GM12878 (cell line): ENCODE measurements around the gene EEF2K. TPM values are rescaled to one million over a fixed set of nuclear protein-coding genes. Genes with fewer than 3 reads are reported as not detected.

ENCODE experiments used
- ATAC-seq: fragments of 200-7000 bp; cut with Tn5 transposase; 3 replicates; pipeline ENCODE4 v1.9.1; 2020; ENCODE audit warnings: mild to moderate bottlenecking, moderate library complexity
- BruUV-seq: library from RNA; stranded (reverse); fragments of 400-500 nt; replicated peaks from 2 replicates; lab custom pipeline; 2021; lab: Mats Ljungman, UMichigan
- CTCF ChIA-PET: fragments of 300-600 bp; sonication (Branson Sonifier 250); formaldehyde crosslinking; extraction: SDS; loops from one replicate; lab custom pipeline; 2021; ENCODE audit warnings: inconsistent platforms; lab: Yijun Ruan, JAX
- POLR2A ChIA-PET: fragments of 350-600 bp; formaldehyde crosslinking; extraction: SDS; loops from one replicate; lab custom pipeline; 2021; ENCODE audit warnings: inconsistent platforms; lab: Charles Lee
- RAD21 ChIA-PET: fragments of 300-600 bp; sonication (Branson Sonifier 250); formaldehyde crosslinking; loops from one replicate; lab custom pipeline; 2023; ENCODE audit warnings: antibody characterized with exemption; ENCODE audit not compliant: unreplicated experiment; lab: Charles Lee
- SMC1A ChIA-PET: fragments of 300-600 bp; sonication (Branson Sonifier 250); formaldehyde crosslinking; loops from one replicate; lab custom pipeline; 2023; ENCODE audit not compliant: unreplicated experiment, uncharacterized antibody; lab: Charles Lee
- DNase-seq: peaks from one replicate; pipeline ENCODE4 v3.0.0-alpha.2; 2011; ENCODE audit warnings: low read depth, low spot score
- FAIRE-seq: peaks from 3 replicates; lab custom pipeline; 2011; peaks lifted over from hg19 to GRCh38; lab: Jason Lieb, UNC
- H2AFZ ChIP-seq: 2 replicates; pipeline ENCODE4 v1.6.0; 2011; ENCODE audit warnings: low read depth, low read length, control low read depth; ENCODE audit not compliant: control insufficient read depth
- H3K27ac ChIP-seq: 2 replicates; pipeline ENCODE4 v1.5.1; 2011; ENCODE audit warnings: control low read depth; ENCODE audit not compliant: control insufficient read depth, insufficient read depth
- H3K27me3 ChIP-seq, 2 experiments: replicated peaks in 1 of 2; 2 replicates each; pipeline versions ENCODE4 v1.6.0 to v1.6.1; 2011; ENCODE audit warnings: low read length in 1 of 2; ENCODE audit not compliant: control insufficient read depth in 2 of 2, insufficient read depth in 2 of 2
- H3K36me3 ChIP-seq, 2 experiments: 2 replicates each; pipeline ENCODE4 v1.5.1; 2011; ENCODE audit warnings: low read length in 1 of 2; ENCODE audit not compliant: control insufficient read depth in 2 of 2, insufficient read depth in 2 of 2
- H3K4me1 ChIP-seq: 2 replicates; pipeline ENCODE4 v1.6.1; 2011; ENCODE audit warnings: mild to moderate bottlenecking, low read length, moderate library complexity, mixed read lengths; ENCODE audit not compliant: control insufficient read depth, insufficient read depth
- H3K4me2 ChIP-seq: 2 replicates; pipeline ENCODE4 v1.6.0; 2011; ENCODE audit warnings: control low read depth; ENCODE audit not compliant: control insufficient read depth, insufficient read depth
- H3K4me3 ChIP-seq: fragments of 200-600 bp; sonication (generic); 2 replicates; pipeline ENCODE4 v1.5.1; 2016
- H3K79me2 ChIP-seq: 2 replicates; pipeline ENCODE4 v1.6.0; 2011; ENCODE audit warnings: low read length; ENCODE audit not compliant: control insufficient read depth, insufficient read depth
- H3K9ac ChIP-seq: 2 replicates; pipeline ENCODE4 v1.8.0; 2011; ENCODE audit warnings: low read length, control low read depth, mixed read lengths; ENCODE audit not compliant: control insufficient read depth, insufficient read depth
- H3K9me3 ChIP-seq: replicated peaks from 3 replicates; pipeline ENCODE4 v1.5.1; 2011; ENCODE audit warnings: mild to moderate bottlenecking, low read length; ENCODE audit not compliant: control insufficient read depth, insufficient read depth
- H4K20me1 ChIP-seq: 2 replicates; pipeline ENCODE4 v1.6.0; 2011; ENCODE audit not compliant: control insufficient read depth, insufficient read depth
- FOXK2 ChIP-seq: fragments of 450-650 bp; IDR thresholded peaks from 2 replicates; pipeline ENCODE4 v1.6.1; 2017; ENCODE audit warnings: mild to moderate bottlenecking, moderate library complexity
- GABPA ChIP-seq: IDR thresholded peaks from 2 replicates; pipeline ENCODE4 v1.6.1; 2014; ENCODE audit warnings: antibody characterized with exemption, low read depth, mild to moderate bottlenecking, inconsistent platforms
- MYB ChIP-seq: fragments of 150-350 bp; IDR thresholded peaks from 2 replicates; pipeline ENCODE4 v1.6.1; 2014; ENCODE audit warnings: mild to moderate bottlenecking, low read depth, low read length, borderline replicate concordance
- POLR2A ChIP-seq: IDR thresholded peaks from 2 replicates; pipeline ENCODE4 v1.6.1; 2011; ENCODE audit warnings: low read depth, mild to moderate bottlenecking, low read length
- ZSCAN29 ChIP-seq: fragments of 450-650 bp; IDR thresholded peaks from 2 replicates; pipeline ENCODE4 v1.6.1; 2017; ENCODE audit warnings: mild to moderate bottlenecking, moderate library complexity
- WGBS: methylation state at CpG from one replicate; pipeline ENCODE4 v1.1.6; 2016; ENCODE audit warnings: low lambda C conversion rate; ENCODE audit not compliant: insufficient replicate concordance, insufficient coverage; ENCODE audit errors: missing lambda C conversion rate; 5-methylcytosine and 5-hydroxymethylcytosine counted together
- in situ Hi-C: fragments of 300-500 bp; cut with MboI; formaldehyde crosslinking; loops from 9 replicates; pipeline ENCODE4 v1.14.3; 2018; ENCODE audit warnings: mixed read lengths
- intact Hi-C: fragments of 100-400 bp; cut with micrococcal nuclease; formaldehyde crosslinking; loops from one replicate; pipeline ENCODE4 v1.14.2; 2022; ENCODE audit not compliant: unreplicated experiment
- polyA plus RNA-seq, 11 experiments: library from polyadenylated mRNA; depleted of rRNA in 4 of 11; unstranded in 6 of 11; stranded (reverse) in 5 of 11; fragments of >200 nt; fragmentation: Nextera tagmentation in 4 of 11; fragmentation: Illumina TruSeq in 1 of 11; extraction: Ambion mirVana in 4 of 11; extraction: Trizol in 1 of 11; gene quantifications; 1 replicate in 1 of 11; 2 replicates in 10 of 11; pipeline versions ENCODE4 v1.2.1 to v1.2.3, GENCODE V29; 2011 to 2016; ENCODE audit warnings: inconsistent platforms in 2 of 11, missing spikeins in 2 of 11, low read depth in 1 of 11
- total RNA-seq, 4 experiments: library from RNA; depleted of rRNA in 3 of 4; stranded (reverse); fragments of >200 nt in 3 of 4; fragmentation: Illumina TruSeq in 1 of 4; extraction: Trizol in 1 of 4; gene quantifications; 2 replicates each; pipeline versions ENCODE4 v1.2.1 to v1.2.3, GENCODE V29; 2013 to 2021
- TF ChIP-seq, protein P1 (sequence below): IDR thresholded peaks from 2 replicates; pipeline ENCODE4 v1.6.1; 2012; ENCODE audit warnings: improper control_type of control experiment, low read depth, low read length; ENCODE audit not compliant: insufficient replicate concordance

Gene EEF2K
- total and polyA plus RNA-seq, 10 of the 15 experiments (the other 5 are each of a cell fraction or from before 2014, with no cell fraction given): 2.0 to 29.6 (median 12.2) TPM

- in situ Hi-C loops: no loop called here
- no TSS peak for BruUV-seq
- H3K4me2 ChIP-seq: no peak overlapping the region
- no peak overlapping the region for H3K27ac ChIP-seq
- SMC1A ChIA-PET: no interaction called here
- DNase-seq: no peak
- no peak for ATAC-seq
- no peak for FAIRE-seq
- intact Hi-C loops: no loop called here
- peaks cover 34 to 39% of the 10 kb centered on the region in 2 experiments; a peak in 3 of 4 replicates for H3K36me3 ChIP-seq
- no peaks in the 10 kb centered on the region for H4K20me1 ChIP-seq
- POLR2A ChIA-PET: no interaction called here
- H3K27me3 ChIP-seq: no peaks in the 10 kb centered on the region
- RAD21 ChIA-PET: no interaction called here
- H3K4me1 ChIP-seq: no peaks in the 10 kb centered on the region
- CTCF ChIA-PET: no interaction called here
- H3K79me2 ChIP-seq: no peaks in the 10 kb centered on the region
- WGBS: 99% methylated on average over 13 of the region's 13 CpGs
- no peak for TF ChIP-seq GABPA
- TF ChIP-seq FOXK2: no peak
- TF ChIP-seq POLR2A: no peak
- TF ChIP-seq, protein P1, sequence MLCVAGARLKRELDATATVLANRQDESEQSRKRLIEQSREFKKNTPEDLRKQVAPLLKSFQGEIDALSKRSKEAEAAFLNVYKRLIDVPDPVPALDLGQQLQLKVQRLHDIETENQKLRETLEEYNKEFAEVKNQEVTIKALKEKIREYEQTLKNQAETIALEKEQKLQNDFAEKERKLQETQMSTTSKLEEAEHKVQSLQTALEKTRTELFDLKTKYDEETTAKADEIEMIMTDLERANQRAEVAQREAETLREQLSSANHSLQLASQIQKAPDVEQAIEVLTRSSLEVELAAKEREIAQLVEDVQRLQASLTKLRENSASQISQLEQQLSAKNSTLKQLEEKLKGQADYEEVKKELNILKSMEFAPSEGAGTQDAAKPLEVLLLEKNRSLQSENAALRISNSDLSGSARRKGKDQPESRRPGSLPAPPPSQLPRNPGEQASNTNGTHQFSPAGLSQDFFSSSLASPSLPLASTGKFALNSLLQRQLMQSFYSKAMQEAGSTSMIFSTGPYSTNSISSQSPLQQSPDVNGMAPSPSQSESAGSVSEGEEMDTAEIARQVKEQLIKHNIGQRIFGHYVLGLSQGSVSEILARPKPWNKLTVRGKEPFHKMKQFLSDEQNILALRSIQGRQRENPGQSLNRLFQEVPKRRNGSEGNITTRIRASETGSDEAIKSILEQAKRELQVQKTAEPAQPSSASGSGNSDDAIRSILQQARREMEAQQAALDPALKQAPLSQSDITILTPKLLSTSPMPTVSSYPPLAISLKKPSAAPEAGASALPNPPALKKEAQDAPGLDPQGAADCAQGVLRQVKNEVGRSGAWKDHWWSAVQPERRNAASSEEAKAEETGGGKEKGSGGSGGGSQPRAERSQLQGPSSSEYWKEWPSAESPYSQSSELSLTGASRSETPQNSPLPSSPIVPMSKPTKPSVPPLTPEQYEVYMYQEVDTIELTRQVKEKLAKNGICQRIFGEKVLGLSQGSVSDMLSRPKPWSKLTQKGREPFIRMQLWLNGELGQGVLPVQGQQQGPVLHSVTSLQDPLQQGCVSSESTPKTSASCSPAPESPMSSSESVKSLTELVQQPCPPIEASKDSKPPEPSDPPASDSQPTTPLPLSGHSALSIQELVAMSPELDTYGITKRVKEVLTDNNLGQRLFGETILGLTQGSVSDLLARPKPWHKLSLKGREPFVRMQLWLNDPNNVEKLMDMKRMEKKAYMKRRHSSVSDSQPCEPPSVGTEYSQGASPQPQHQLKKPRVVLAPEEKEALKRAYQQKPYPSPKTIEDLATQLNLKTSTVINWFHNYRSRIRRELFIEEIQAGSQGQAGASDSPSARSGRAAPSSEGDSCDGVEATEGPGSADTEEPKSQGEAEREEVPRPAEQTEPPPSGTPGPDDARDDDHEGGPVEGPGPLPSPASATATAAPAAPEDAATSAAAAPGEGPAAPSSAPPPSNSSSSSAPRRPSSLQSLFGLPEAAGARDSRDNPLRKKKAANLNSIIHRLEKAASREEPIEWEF: no peak
- no peak for TF ChIP-seq ZSCAN29
- TF ChIP-seq MYB: no peak
- H3K9ac ChIP-seq: no peak overlapping the region
- no peak overlapping the region for H2AFZ ChIP-seq
- peaks cover 4% of the 10 kb centered on the region; the same call in 1 of the 3 replicates for H3K9me3 ChIP-seq
- no peak overlapping the region for H3K4me3 ChIP-seq
These were observed 51.4 kb downstream of the EEF2K start for GRCh38 chr16:22257440-22257839.
